ENCODE measurements around the gene SMARCA4. TPM values are rescaled to one million over a fixed set of nuclear protein-coding genes. Genes with fewer than 3 reads are reported as not detected.

SMARCA4 gene
- total RNA-seq, 2 experiments from 2014 or later: 69.6 to 74.5 TPM

GRCh38 chr19:11012507-11012906 lies 51.7 kb downstream of the SMARCA4 start:
- ATAC-seq (ENCODE audit: poor library complexity) (no peak), DNase-seq (no peak)
- Histone ChIP-seq H3K9me3 (ENCODE audit: control insufficient read depth in 1 of 2, insufficient read depth in 1 of 2, low read length in 2 of 2) (no peaks in the 10 kb centered on the region), H3K36me3 (ENCODE audit: insufficient read depth, low read length) (peaks cover 78% of the 10 kb centered on the region), H3K27me3 (ENCODE audit: control insufficient read depth in 1 of 2, insufficient read depth in 2 of 2, low read length in 2 of 2) (no peaks in the 10 kb centered on the region), H3K27ac (ENCODE audit: low read depth in 1 of 2, low read length in 2 of 2) (no peak overlapping the region), H3K4me3 (ENCODE audit: low read length) (no peak overlapping the region), H3K4me1 (ENCODE audit: insufficient read depth, low read length) (no peaks in the 10 kb centered on the region)
- no peaks in the 10 kb centered on the region for H3K27me3 Mint-ChIP-seq
- intact Hi-C loops (cut with DNase I, micrococcal nuclease): loop anchor here in 1 of 2 experiments (5.0 kb wide), 1 partner anchor 70 kb away; no protein-coding TSS in a partner anchor
- peaks cover 99% of the 10 kb centered on the region for H3K36me3 Mint-ChIP-seq (ENCODE audit: low read depth)
- H3K27ac Mint-ChIP-seq: no peak overlapping the region
- TF ChIP-seq, protein P1, sequence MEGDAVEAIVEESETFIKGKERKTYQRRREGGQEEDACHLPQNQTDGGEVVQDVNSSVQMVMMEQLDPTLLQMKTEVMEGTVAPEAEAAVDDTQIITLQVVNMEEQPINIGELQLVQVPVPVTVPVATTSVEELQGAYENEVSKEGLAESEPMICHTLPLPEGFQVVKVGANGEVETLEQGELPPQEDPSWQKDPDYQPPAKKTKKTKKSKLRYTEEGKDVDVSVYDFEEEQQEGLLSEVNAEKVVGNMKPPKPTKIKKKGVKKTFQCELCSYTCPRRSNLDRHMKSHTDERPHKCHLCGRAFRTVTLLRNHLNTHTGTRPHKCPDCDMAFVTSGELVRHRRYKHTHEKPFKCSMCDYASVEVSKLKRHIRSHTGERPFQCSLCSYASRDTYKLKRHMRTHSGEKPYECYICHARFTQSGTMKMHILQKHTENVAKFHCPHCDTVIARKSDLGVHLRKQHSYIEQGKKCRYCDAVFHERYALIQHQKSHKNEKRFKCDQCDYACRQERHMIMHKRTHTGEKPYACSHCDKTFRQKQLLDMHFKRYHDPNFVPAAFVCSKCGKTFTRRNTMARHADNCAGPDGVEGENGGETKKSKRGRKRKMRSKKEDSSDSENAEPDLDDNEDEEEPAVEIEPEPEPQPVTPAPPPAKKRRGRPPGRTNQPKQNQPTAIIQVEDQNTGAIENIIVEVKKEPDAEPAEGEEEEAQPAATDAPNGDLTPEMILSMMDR (IDR thresholded peaks at IDR 0.05): no peak
- no peak overlapping the region for H3K4me3 Mint-ChIP-seq
- ChIA-PET CTCF (no interaction called here), POLR2A (no interaction called here)
- no peaks in the 10 kb centered on the region for H3K4me1 Mint-ChIP-seq (ENCODE audit: low read depth)
- H3K9me3 Mint-ChIP-seq: no peaks in the 10 kb centered on the region

GRCh38 chr19:11013771-11014170 lies 52.9 kb downstream of the SMARCA4 start:
- peaks cover 78% of the 10 kb centered on the region for H3K36me3 ChIP-seq (ENCODE audit: insufficient read depth, low read length)
- TF ChIP-seq, protein P1 (IDR thresholded peaks at IDR 0.05): no peak
- H3K9me3 ChIP-seq (ENCODE audit: control insufficient read depth in 1 of 2, insufficient read depth in 1 of 2, low read length in 2 of 2): no peaks in the 10 kb centered on the region
- Mint-ChIP-seq H3K9me3 (no peaks in the 10 kb centered on the region), H3K27me3 (no peaks in the 10 kb centered on the region), H3K4me3 (no peak overlapping the region), H3K4me1 (ENCODE audit: low read depth) (no peaks in the 10 kb centered on the region), H3K36me3 (ENCODE audit: low read depth) (peaks cover 99% of the 10 kb centered on the region), H3K27ac (no peak overlapping the region)
- H3K27me3 ChIP-seq (ENCODE audit: control insufficient read depth in 1 of 2, insufficient read depth in 2 of 2, low read length in 2 of 2): no peaks in the 10 kb centered on the region
- no peak overlapping the region for H3K4me3 ChIP-seq (ENCODE audit: low read length)
- ChIA-PET POLR2A (no interaction called here), CTCF (no interaction called here)
- intact Hi-C loops (cut with DNase I, micrococcal nuclease): loop anchor here in 1 of 2 experiments (5.0 kb wide), 1 partner anchor 71 kb away; no protein-coding TSS in a partner anchor
- DNase-seq: no peak
- H3K27ac ChIP-seq (ENCODE audit: low read depth in 1 of 2, low read length in 2 of 2): no peak overlapping the region
- H3K4me1 ChIP-seq (ENCODE audit: insufficient read depth, low read length): no peaks in the 10 kb centered on the region
- no peak for ATAC-seq (ENCODE audit: poor library complexity)

GRCh38 chr19:11014403-11014911 lies 53.6 kb downstream of the SMARCA4 start:
- no peaks in the 10 kb centered on the region for H3K4me1 ChIP-seq (ENCODE audit: insufficient read depth, low read length)
- intact Hi-C loops (cut with DNase I, micrococcal nuclease): loop anchor here in 1 of 2 experiments (5.0 kb wide), 1 partner anchor 72 kb away; no protein-coding TSS in a partner anchor
- no peak overlapping the region for H3K4me3 Mint-ChIP-seq
- no peak overlapping the region for H3K4me3 ChIP-seq (ENCODE audit: low read length)
- no peak for DNase-seq
- peaks cover 98% of the 10 kb centered on the region for H3K36me3 Mint-ChIP-seq (ENCODE audit: low read depth)
- H3K9me3 ChIP-seq (ENCODE audit: control insufficient read depth in 1 of 2, insufficient read depth in 1 of 2, low read length in 2 of 2): no peaks in the 10 kb centered on the region
- H3K4me1 Mint-ChIP-seq (ENCODE audit: low read depth): no peaks in the 10 kb centered on the region
- no peaks in the 10 kb centered on the region for H3K9me3 Mint-ChIP-seq
- no peaks in the 10 kb centered on the region for H3K27me3 Mint-ChIP-seq
- TF ChIP-seq, protein P1 (IDR thresholded peaks at IDR 0.05): no peak
- H3K27ac Mint-ChIP-seq: no peak overlapping the region
- peaks cover 81% of the 10 kb centered on the region for H3K36me3 ChIP-seq (ENCODE audit: insufficient read depth, low read length)
- ATAC-seq (ENCODE audit: poor library complexity): no peak
- ChIA-PET CTCF (no interaction called here), POLR2A (no interaction called here)
- no peaks in the 10 kb centered on the region for H3K27me3 ChIP-seq (ENCODE audit: control insufficient read depth in 1 of 2, insufficient read depth in 2 of 2, low read length in 2 of 2)
- no peak overlapping the region for H3K27ac ChIP-seq (ENCODE audit: low read depth in 1 of 2, low read length in 2 of 2)
